NCI-H510A treated with DMSO at 0.1 percent for 48 hours (cell line): ENCODE measurements around the gene TLR5.

Experiments
- DNase-seq: peaks from one replicate; lab custom pipeline; 2025; lab: John Stamatoyannopoulos, UW

Gene TLR5

GRCh38 chr1:223067914-223068313, 75.1 kb downstream of the TLR5 start:
- DNase-seq, result no peak

DNA sequence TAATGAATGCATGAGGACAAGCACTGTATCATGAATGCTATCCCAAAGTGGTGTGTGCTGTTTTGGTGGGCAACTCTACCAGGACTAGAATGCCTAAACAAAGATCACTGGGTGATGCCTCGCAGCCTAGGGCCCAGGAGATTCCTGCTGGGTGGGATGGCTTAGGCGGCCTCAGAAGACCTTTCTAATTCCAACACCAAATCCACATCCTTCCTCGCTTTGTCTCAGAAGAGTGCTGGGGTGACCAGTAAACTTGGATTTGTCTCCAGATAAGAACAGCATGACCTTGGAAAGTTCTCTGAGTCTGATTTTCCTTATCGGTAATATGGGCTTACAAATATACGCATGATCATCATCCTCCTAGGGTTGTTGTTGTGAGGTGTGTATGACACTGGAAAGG, 76.6 kb downstream of the TLR5 start:
- no peak for DNase-seq

DNA sequence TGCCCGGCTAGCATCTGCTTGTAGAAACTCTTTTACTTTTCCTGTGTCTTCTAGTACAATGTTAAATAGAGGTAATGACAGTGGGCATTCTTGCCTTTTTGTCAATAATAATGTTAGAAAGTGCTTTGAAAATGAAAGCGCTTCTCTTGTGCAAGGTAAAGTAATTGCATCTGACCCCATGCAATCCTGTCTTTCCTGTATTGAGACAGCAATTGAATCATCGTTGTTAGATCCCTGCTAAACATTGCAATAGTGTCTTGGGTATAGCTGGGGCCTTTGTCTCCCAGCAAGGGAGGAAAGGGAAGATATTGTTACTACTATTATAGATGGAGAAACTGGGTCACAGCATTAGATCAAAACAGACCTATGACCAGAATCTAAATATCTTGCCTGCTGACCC, 80.9 kb downstream of the TLR5 start:
- DNase-seq, result no peak

GRCh38 chr1:223059526-223059925, 83.5 kb downstream of the TLR5 start:
- DNase-seq, result no peak
